TTC549 (cell line): Measurements from ENCODE around the gene EXOC6.
"Not testable (repeated sequence)": the region's sequence is repeated elsewhere in the genome, so short reads cannot be mapped to it uniquely, and the experiment has no call there.

Source experiments
- FAIRE-seq: peaks from 2 replicates; lab custom pipeline; 2012; peaks lifted over from hg19 to GRCh38; lab: Jason Lieb, UNC

The EXOC6 gene

DNA sequence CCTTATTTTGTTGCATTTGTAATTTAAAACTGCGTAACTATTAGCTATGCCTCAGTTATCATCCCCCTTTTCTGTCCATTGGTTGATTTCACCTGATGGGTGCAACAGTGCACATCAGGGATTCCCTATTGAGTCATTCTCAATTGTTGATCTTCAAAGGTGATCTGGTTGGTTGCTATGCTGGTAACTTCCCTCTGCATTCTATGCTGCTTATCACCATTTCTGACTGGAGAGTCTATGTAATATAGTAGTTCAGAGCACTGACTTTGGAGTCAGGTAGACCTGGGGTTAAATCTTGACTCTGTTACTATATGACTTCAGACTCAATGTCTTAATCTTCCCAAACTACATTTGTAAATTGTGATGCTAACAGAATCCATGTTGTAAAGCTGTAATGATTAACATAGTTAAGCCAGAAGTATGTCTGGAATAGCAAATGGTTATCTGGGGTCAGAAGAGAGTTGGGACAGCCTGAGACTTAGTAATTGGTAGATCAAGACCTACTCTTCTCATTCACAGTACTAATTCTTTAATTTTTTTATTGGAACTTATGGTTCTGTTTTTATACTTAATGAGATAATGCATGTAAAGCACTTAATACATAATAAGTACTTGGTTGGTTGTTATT is 38.1 kb downstream of the EXOC6 start:
- no peak for FAIRE-seq

DNA sequence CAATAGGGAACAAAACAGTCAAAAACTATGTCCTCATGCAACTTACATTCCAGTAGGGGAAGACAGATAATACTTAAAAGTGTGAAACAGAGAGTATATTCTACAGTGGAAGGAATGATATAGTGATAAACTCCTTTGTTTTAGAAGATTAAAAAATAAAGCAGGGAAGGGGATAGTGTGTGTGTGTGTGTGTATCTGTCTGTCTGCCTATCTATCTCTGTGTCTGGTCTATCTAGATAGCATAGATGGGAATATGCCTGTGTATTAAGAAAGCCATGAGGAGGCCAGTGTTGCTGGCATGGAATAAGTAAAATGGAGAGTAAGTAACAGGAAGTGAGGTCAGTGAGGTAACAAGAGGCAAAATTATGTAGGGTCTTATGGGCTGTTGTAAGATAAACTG is 42.2 kb downstream of the EXOC6 start:
- FAIRE-seq: no peak

DNA sequence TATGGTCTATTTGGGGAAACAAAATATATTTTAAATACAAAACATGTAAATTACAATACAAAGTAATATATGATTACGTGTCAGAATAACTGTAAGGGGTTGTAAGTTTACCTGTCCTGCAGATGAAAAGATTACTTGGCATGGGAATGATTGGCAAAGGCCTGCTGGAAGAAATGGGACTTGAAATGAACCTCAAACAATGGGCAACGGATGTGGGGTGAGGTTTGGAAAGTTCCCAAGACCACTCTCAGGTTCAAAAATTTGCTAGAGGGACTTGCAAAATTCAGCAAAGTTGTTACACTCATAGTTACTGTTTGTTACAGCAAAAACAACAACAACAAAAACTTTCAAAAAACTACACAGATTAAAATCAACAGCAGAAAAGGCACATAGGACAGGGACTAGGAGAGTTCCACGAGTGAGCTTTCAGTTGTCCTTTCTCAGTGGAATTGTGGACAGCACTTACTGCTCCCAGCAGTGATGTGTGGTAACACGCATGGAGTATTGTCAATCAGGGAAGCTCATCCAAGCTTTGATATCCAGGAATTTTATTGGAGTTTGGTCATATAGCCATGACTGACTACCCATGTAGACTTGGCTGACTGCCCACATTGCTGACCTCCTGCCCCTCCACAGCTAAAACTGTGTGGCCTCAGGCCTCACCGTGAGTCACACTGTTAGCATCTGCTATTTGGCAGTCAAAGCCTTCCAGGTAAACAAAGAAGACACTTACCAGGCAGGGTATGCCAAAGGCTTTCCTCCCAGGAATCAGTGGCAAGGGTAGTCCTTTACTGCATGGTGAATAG is 43.8 kb downstream of the EXOC6 start:
- FAIRE-seq: no peak

DNA sequence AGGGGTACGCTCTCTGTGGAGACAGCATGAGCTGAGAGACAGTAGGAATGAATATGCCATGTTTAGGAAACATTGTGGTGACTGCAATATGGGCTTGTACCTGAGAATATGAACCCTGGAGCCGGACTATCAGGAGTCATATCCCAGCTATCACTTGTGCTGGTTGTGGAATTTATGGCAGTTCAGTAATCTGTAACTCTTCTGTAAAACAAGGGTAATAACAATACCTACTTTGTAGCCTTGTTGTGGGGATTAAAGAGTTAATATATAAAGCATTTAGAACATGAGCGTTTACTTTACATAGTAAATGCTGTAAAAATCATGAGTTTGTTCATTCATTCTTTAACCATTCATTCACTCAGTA is 44.4 kb downstream of the EXOC6 start:
- FAIRE-seq: no peak

DNA sequence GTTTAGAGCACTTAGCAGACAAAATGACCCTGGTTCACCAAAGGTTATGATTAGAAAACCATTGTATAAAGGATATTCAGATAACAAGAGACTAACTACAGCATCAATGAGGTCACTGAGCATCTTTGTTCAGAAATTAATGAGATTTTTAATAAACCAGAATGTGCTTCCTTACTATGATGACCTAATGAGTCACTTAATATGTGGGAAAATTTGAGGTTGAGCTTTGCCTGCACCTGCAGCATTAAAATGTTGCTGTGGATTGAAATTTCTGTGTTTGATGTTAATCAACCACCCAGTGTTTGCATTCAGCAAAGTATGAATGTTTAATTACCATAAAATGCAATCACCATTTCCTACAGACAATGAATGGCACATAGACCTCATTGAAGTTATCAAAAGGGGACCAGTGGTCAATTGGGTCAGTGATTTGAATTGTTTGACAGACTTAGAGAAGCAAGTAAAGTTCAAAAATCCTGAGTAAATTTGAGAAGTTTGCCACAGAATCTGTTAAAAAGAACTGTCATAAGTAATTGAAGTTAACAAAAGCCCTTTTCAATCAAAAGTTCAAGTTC is 45.8 kb downstream of the EXOC6 start:
- FAIRE-seq: no peak

DNA sequence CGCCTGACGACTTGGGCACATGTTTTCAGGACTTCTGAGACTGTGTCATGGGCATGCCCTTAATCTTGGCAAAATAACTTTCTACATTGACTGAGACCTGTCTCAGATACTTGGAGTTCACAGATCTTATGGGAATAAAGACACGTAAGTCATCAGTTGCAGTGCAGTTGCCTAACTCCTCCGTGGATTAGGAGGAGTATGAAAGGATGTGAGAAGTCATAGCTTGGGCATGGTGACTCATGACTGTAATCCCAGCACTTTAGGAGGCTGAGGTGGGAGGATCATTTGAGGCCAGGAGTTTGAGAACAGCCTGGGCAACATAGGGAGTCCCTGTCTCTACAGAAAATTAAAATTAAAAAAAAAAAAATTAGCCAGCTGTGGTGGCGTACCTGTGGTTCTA is 49.6 kb downstream of the EXOC6 start:
- FAIRE-seq: no peak

DNA sequence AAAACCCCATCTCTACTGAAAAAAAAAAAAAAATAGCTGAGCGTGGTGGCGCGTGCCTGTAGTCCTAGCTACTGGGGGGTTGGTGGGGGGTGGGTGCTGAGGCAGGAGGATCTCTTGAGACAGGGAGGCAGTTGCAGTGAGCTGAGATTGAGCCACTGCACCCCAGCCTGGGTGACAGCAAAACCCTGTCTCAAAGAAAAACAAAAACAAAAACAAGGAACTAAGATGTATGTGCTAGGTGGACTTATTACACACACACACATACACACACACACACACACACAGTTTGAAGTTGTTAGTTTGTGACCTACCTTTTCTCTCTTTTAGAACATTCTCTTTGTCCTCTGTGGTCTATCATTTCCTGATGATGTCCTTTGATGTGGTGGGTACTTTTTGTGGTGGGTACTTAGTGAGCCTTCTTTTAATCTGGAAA is 53.5 kb downstream of the EXOC6 start:
- no peak for FAIRE-seq

DNA sequence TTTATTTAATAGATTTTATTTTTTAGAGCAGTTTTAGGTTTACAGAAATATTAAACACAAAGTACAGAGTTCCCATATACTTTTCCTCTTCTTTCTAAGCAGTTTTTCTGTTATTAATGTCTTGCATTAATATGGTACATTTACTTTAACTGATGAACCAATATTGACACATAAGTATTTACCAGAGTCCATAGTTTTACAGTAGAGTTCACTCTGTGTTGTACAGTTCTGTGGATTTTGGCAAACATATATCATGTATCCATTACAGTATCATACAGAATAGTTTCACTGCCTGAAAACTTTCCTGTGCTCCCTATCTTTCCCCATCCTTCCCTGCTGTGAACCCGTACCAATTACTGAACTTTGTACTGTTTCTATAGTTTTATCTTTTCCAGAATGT is 55.3 kb downstream of the EXOC6 start:
- no peak for FAIRE-seq

DNA sequence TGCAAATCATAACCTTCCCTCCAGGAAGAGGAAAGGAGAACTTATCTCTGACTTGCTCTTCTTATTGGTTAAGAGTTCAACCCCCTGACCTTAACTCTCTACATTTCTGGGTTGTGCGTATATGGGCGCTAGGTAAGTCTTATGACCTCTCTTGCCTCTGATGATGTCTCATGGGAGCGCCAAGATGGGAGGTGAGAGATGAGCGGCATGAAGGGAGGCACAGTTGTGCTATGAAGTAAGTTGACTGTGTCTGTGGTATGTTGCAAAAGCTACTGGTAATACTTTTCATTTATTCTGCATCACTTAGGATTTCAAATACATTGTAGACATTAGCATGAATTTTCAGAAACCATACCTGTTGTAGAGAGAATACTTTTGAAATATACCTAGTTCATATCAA is 59.0 kb downstream of the EXOC6 start:
- no peak for FAIRE-seq

DNA sequence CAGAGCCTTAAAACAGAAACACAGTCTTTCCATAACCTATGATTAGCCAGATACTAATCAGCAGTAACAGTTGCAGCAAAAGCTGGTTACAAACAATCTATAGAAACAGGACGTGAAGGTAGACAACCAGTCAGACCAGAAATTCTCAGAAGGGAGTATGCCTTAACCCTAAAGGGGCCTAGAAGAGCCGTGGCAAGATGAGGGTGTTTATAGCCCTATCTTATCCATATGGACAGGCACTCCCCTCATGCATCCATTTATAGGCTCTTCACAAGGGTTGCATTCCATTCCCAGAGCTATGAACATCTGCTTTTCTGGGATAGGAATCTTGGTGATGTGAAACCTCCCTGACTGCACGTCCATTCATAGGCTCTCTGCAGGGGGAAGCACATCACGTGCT is 64.3 kb downstream of the EXOC6 start:
- not testable (repeated sequence) for FAIRE-seq

DNA sequence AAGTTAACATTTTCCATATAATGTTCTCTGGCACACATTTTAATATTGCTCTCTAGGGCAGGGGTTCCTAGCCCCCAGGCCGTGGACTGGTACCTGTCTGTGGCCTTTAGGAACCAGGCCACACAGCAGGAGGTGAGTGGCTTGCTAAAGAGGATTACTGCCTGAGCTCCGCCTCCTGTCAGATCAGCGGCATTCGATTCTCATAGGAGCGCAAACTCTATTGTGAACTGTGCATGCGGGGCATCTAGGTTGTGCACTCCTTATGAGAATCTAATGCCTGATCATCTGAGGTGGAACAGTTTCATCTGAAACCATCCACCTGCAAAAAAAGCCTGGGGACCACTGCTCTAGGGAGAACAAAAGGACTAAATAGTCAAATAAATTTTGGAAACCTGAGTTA is 65.7 kb downstream of the EXOC6 start:
- no peak for FAIRE-seq

DNA sequence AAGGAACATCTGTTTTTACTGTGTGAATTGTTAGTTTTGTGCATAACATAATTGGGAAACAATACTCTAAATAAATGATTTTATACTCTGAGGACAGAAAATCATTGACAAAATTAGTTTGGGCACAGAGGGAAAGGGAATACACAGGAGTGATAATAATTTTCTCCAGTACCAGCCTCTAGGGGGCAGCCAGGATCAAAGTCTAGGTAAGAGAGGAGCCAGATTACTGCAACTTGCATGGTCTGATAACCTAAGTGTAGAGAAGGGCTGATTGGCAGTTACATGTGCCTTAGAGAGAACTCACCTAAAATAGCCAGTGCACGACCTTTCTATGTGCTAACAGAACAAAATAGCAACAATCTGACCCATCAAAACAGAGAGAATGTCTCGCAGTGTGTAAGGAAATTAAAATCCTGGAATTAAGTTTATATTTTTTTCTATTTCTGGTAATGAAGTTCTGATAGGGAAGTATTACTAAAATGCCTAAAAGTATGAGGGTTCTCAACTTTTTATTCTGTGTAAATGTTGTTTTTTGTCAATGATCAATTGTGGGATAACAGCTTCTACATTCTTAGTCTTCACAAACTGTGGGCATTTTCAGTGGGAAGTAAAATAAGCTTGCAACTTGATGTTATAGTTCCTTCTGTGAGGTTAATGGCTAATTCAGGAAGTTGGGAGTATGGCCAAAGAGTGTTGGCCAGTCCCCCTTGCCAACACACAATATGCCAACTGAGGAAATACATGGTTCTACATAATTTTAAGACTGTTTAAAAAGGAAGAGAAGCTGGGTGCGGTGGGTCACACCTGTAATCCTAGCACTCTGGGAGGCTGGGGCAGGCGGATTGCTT is 66.4 kb downstream of the EXOC6 start:
- FAIRE-seq: peak; percentile 62

DNA sequence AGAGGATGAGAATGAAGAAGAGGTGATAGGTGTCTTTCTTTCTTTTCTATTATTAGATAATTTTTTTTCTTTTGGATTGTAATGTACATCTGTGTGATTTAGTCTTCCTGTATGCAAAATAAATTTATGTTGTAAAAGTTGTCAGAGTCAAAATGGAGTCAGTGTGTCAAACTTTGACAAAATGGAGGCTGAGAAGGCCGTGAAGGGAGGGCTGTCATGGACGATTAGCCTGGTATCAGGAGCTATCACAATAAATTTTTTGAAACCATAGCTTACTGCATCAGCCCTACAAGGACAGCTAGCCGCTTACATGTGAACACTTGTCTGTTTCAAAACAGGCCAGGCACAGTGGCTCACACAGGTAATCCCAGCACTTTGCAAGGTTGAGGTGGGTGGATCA is 67.6 kb downstream of the EXOC6 start:
- FAIRE-seq: no peak

DNA sequence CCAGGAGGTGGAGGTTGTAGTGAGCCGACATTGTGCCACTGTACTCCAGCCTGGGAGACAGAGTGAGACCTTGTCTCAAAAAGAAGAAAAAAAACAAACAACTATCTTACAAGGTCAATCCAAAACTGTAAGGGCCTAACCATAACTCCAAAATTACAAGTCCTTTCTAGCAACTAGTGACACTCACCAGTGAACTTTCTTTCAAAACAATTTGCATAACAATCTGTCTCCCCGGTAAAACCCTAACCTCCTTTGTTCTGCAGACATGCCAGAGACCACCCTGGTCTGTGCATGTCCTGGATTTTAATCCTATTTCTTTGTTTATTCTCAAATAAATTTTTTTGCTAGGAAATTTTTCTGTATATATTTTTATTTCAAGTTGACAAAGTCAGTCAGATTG is 68.1 kb downstream of the EXOC6 start:
- no peak for FAIRE-seq

DNA sequence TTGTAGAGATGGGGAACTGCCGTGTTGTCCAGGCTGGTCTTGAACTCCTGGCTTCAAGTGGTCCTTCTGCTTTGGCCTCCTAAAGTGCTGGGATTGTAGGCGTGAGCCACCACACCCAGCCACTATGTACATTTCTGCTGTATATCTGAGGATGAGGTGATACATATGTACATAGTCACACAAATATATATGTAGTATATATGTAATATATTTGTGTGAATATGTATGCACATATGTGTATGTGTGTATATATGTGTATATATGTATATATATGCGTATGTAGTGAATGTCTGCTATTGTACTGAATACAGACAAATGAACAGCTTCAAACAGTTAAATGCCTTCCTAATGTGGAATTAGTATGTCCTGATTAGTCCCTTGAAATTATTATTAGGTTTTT is 70.3 kb downstream of the EXOC6 start:
- FAIRE-seq: no peak

DNA sequence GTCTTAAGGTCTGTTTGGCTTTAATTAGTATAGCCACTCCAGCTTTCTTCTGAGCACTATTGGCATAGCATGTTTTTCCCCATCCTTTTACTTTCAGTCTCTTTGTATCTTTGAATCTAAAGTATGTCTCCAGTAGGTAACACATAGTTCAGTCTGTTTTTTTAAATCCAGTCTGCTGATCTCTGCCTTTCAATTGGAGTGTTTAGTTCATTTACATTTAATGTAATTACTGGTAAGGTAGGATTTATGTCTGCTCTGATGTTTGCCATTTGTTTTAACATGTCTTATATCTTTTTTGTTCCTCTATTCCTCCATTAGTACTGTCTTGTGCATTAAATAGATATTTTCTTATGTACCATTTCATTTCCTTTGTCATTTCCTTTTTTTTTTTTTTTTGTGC is 72.5 kb downstream of the EXOC6 start:
- no peak for FAIRE-seq

DNA sequence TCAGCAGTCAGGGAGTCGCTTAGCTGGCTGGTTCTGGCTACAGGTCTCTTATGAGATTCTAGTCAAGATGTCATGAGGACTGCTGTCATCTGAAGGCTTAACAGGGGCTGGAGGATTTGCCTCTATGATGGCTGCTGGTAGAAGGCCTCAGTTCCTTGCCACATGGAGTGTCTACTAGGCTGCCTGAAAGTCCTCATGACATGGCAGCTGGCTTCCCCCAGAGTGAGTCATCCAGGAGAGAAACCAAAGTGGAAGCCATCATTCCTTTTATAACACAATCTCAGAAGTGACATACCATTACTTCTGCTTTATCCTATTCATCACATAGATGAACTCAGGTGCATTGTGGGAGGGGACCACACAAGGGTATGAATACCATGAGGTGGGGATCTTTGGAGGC is 75.1 kb downstream of the EXOC6 start:
- no peak for FAIRE-seq

DNA sequence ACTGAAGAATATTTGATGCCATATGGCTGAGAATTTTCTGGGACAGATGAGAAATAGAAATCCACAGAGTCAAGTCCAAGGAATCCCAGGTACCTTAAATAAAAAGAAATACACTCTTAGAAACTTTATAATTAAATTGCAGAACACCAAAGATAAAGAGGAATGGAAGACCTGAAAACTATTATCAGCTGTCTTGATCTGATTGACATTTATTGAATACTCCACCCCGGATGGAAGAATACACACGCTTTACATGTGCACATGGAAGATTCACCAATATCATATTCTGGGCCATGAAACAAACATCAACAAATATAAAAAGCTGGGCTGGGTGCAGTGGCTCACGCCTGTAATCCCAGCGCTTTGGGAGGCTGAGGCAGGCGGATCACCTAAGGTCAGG is 81.6 kb downstream of the EXOC6 start:
- no peak for FAIRE-seq

DNA sequence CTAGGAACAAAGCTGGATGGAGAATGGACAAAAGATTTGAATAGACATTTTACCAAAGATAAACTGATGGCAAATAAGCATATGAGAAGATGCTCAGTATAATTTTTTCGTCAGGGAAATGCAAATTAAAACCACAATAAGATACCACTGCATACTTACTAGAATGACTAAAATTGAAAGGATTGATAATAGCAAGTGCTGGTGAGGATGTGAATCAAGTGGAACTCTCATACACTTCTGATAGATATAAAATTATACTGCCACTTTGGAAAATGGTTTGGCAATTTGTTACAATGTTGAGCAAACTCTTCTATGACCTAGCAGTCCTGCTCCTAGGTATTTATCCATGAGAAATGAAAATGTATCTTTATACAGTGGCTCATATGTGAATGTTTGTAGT is 83.3 kb downstream of the EXOC6 start:
- no peak for FAIRE-seq

DNA sequence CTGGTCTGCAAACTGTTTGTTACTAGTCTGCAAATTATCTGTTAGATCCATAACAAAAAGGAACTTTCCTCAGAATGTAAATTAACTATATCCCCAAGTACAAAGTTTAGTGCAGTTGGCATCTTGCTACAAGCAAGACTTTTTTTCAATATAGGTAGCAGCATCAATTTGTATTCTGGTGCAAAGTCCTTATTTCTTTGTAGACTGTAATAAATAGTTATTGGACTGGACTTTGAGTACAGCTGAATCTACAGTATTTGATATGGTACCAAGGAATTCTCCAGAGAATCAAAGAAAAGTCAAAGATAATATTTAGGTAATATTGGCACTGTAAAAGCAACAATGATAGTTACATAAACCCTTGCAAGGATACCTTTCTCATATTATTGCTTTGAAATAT is 89.6 kb downstream of the EXOC6 start:
- FAIRE-seq: no peak

DNA sequence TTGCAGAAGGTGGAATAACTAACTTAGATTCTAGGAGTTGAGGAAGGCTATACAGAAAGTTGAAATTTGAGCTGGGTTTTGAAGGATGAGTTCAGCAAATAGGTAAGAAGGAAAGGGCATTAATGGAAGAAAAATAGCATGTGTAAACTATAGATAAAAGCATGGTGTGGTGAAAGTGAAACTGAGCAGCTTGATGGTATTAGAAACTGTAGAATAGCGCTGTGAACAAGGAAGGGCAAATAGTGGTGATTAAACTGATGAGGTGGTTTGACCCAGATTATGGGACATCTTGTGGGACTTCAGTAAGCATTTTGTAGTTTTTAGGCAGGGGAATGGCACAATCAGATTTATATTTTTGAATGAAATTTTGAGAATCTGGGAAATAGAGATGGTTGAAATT is 90.5 kb downstream of the EXOC6 start:
- no peak for FAIRE-seq

DNA sequence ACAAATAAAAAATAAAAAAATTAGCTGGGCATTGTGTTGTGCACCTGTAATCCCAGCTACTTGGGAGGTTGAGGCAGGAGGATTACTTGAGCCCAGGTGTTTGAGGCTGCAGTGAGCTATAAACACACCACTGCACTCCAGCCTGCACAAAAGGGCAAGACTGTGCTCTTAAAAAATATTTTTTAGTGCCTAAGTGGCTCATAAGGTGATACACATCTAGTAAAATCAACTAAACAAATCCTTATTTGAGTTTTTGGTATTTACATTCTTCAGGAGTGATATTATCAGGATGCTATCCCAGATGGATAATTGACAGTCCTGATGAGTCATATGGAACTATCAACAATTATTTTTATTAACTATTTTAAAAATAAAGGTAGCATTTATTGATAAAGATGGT is 93.9 kb downstream of the EXOC6 start:
- no peak for FAIRE-seq

DNA sequence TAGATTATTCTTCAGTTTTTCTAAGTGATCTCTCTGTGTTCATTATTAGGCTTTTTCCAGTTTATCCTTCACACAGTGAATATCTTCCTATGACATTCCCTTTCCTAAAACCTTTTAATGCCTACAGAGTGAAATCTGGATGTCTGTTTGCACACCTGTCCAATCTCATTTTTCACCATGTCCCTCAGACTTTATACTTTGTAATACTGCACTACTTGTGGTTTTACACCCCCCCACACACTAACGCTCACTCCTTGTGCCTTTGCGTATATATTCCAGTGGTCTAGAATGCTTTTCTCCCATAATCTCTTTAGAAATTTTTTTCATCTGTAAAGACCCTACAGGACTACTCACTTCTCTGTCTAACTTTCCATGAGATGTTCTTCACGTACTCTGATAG is 98.2 kb downstream of the EXOC6 start:
- no peak for FAIRE-seq
